ENCODE measurements around the gene ZDHHC9.
A peak's percentile ranks its signal among the peaks of the same experiment; 100 is the strongest.

The ZDHHC9 gene

DNA sequence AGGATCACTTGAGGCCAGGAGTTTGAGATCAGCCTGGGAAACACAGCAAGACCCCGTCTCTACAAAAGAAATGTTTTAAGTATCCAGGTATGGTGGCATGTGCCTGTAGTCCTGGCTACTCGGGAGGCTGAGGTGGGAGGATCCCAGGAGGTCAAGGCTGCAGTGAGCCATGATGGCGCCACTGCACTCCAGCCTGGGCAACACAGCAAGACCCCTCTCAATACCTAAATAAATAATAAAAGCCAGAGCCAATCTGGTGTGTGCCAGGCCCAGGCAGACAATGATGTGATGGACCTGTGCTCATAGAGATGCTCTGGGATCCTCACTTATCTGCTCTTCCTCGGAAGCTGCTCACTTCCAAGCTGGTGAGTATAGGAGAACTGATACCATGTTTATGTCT lies 82.1 kb downstream of the ZDHHC9 start:
- DNase-seq = no peak

DNA sequence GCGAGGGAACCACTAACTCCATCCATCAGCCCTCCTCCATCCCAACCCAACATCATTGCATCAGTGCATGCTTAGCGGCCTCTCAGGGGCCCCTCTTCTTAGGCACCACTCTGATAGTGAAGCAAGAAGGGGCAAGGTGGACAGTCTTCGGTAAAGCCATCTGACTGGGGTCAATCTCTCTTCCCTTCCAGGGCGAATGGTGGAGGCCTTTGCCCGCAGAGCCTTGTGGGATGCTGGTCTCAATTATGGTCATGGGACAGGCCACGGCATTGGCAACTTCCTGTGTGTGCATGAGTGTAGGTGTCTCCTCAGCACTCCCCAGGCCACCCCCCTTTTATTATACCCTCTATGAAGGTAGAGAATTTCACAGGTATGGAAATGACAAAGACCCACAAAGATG lies 82.7 kb downstream of the ZDHHC9 start:
- DNase-seq = no peak

DNA sequence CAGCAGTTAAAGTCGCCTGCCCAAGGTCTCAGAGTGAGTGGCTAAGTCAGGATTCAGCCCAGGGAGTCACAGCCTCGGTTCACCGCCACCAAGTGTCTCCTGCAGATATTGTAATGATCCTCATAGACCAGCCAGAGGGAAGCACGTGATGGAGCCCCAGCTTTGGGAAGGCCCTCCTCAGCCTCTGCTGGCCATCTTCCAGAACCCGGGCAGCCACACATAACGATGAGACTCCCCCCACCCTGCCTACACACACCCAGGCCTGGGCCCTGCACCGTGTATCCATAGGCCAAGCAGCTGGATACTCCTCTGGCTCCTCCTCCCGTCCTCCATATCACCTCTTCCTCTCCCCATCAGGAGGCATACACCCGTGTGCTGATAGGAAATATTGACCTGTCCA lies 83.5 kb downstream of the ZDHHC9 start:
- no peak for DNase-seq

DNA sequence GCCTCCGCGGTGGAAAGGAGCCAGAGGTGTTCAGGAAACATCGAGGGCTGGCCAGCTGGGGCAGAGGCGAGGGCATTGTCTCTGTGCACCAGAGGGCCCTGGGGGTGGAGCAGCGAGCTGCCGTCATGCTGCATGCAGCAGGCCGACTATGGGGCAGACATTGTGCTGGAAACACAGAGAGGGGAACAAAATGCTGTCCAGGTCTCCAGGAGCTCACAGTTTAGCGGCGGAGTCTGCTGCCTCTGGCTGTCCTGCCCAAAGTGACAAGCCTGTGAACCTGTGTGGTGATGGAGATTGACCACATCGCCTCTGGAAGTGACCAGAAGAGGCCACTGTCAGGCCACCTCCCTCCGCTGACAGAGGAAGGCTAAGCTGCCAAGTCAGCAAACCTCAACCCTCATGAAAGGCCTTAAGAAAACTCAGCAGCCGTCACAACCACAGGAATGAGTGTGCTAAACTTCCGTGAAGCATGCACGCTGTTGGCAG lies 84.1 kb downstream of the ZDHHC9 start:
- peak; percentile 70 for DNase-seq

GRCh38 chrX:129755779-129756650 lies 87.7 kb downstream of the ZDHHC9 start:
- no peak for DNase-seq

DNA sequence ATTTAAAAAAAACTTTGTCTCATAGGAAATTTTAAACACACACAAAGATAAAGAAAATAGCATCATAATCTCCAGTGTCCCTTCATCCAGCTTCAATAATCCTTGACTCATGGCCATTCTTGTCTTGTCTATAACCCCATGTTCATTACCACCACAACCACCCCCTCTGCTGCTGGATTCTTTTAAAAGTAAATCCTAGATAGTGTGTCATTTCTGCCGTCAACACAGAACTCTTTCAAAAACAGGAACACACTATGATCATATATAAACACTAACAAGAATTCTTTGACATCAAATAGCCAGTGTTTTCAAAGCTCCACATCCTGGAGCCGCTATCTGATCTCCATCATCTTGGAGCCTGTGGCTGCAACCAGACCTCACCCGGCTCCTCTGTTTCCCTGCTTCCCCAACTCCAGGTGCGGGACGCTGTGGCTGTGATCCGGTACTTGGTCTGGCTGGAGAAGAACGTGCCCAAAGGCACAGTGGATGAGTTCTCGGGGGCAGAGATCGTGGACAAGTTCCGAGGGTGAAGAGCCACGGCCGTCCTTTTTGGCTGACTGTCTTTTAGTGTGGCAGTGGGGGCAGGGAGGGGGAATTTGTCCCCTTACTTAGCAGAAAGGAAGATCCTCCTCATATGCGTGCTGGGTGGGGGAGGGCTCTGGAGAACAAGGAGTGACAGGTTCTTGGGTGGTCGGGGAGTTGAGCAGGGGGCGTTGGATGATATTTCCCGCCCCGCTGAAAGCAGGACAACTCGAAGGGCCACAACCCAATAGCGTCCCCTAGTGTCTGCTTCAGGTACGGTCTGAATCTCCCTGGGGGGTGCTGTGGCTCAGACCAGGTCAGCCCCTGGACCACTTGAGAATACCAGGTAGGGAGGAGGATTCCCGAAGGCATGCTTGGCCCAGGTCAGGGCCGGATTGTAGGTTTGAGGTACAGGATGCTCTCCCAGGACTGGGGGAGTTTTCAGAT lies 89.3 kb downstream of the ZDHHC9 start:
- DNase-seq = no peak
